Tibial nerve (tissue), 4 donors: Measurements from ENCODE around the gene PHACTR4. TPM values are rescaled to one million over a fixed set of nuclear protein-coding genes. Genes with fewer than 3 reads are reported as not detected.
"Not testable (repeated sequence)": the region's sequence is repeated elsewhere in the genome, so short reads cannot be mapped to it uniquely, and the experiment has no call there.

ENCODE experiments used
- DNase-seq, 2 donors: peaks; one replicate each; pipeline ENCODE4 v3.0.0-alpha.2; 2019; ENCODE audit warnings: low spot score in 2 of 2
- H3K27ac ChIP-seq, 4 donors: fragments of 200-600 bp; sonication (generic) in 3 of 4; one replicate each; pipeline ENCODE4 v1.5.1; 2017 to 2019; ENCODE audit warnings: mild to moderate bottlenecking in 1 of 4
- H3K27me3 ChIP-seq, 2 donors: fragments of 200-600 bp; sonication (generic) in 1 of 2; one replicate each; pipeline versions ENCODE4 v1.5.1 to v1.6.0; 2017 to 2019
- H3K36me3 ChIP-seq, 3 donors: fragments of 200-600 bp; sonication (generic); one replicate each; pipeline ENCODE4 v1.5.1; 2018 to 2019
- H3K4me1 ChIP-seq, 4 donors: fragments of 200-600 bp; sonication (generic) in 3 of 4; one replicate each; pipeline ENCODE4 v1.5.1; 2017 to 2019
- H3K4me3 ChIP-seq, 4 donors: fragments of 200-600 bp; sonication (generic) in 3 of 4; one replicate each; pipeline ENCODE4 v1.5.1; 2017 to 2019; ENCODE audit warnings: mild to moderate bottlenecking in 1 of 4, moderate library complexity in 1 of 4
- H3K9me3 ChIP-seq, 4 donors: fragments of 200-600 bp; sonication (generic) in 3 of 4; one replicate each; pipeline ENCODE4 v1.5.1; 2017 to 2019
- CTCF ChIP-seq, 5 experiments: fragments of 200-600 bp in 3 of 5; fragments of 450-650 bp in 2 of 5; sonication (generic) in 3 of 5; IDR thresholded peaks; one replicate each; pipeline ENCODE4 v1.5.1; 2016 to 2019; ENCODE audit warnings: antibody characterized with exemption in 5 of 5, mild to moderate bottlenecking in 3 of 5, moderate library complexity in 2 of 5
- EP300 ChIP-seq, 2 donors: sonication (generic); formaldehyde crosslinking; IDR thresholded peaks; one replicate each; pipeline ENCODE4 v1.6.1; 2017; ENCODE audit warnings: antibody characterized with exemption in 2 of 2, mild to moderate bottlenecking in 1 of 2
- POLR2A ChIP-seq, 2 donors: fragments of 450-650 bp; IDR thresholded peaks; one replicate each; pipeline ENCODE4 v1.6.1; 2017; ENCODE audit warnings: antibody characterized with exemption in 2 of 2, mild to moderate bottlenecking in 2 of 2, moderate library complexity in 2 of 2
- WGBS, 2 donors: methylation state at CpG; one replicate each; pipeline ENCODE4 v1.1.5; 2018; 5-methylcytosine and 5-hydroxymethylcytosine counted together
- total RNA-seq, 4 donors: library from RNA; depleted of rRNA; stranded (reverse); fragments of >200 nt; gene quantifications; one replicate each; pipeline ENCODE4 v1.1.0, GENCODE V29; 2016

Gene PHACTR4
- total RNA-seq, 4 donors from 2014 or later, result 25.1 to 38.7 (median 33.6) TPM

GRCh38 chr1:28518000-28518744 lies 148.6 kb downstream of the PHACTR4 start:
- H3K27me3 ChIP-seq, result no peaks in the 10 kb centered on the region
- H3K36me3 ChIP-seq, result peaks cover 0 to 25% (median 0%) of the 10 kb centered on the region in 3 donors
- TF ChIP-seq POLR2A (IDR thresholded peaks at IDR 0.05), result peak; percentile 14 to 50
- peak; percentile 98 to 99 (median 98) for TF ChIP-seq CTCF (IDR thresholded peaks at IDR 0.05)
- peak in 1 of 2 donors; percentile 71 for TF ChIP-seq EP300 (IDR thresholded peaks at IDR 0.05)
- WGBS, 2 donors, result 0 to 1% methylated on average over 9 to 44 of the region's 92 CpGs
- peak overlapping the region; percentile 1 to 86 (median 66) for H3K27ac ChIP-seq
- H3K4me1 ChIP-seq, result peaks cover 0 to 16% (median 7%) of the 10 kb centered on the region in 4 donors
- H3K4me3 ChIP-seq, result peak overlapping the region; percentile 44 to 86 (median 62)
- peak; percentile 81 to 83 for DNase-seq
- no peaks in the 10 kb centered on the region for H3K9me3 ChIP-seq

- peaks cover 0 to 18% (median 0%) of the 10 kb centered on the region in 3 donors for H3K36me3 ChIP-seq
- peaks cover 0 to 16% (median 7%) of the 10 kb centered on the region in 4 donors for H3K4me1 ChIP-seq
- peak overlapping the region; percentile 44 to 86 (median 62) for H3K4me3 ChIP-seq
- WGBS, 2 donors, result 6 to 8% methylated on average over 15 to 17 of the region's 21 CpGs
- no peaks in the 10 kb centered on the region for H3K9me3 ChIP-seq
- DNase-seq, result no peak
- H3K27ac ChIP-seq, result peak overlapping the region in 2 of 4 donors; percentile 71 to 86
- H3K27me3 ChIP-seq, result no peaks in the 10 kb centered on the region
- TF ChIP-seq CTCF (IDR thresholded peaks at IDR 0.05) (no peak), POLR2A (IDR thresholded peaks at IDR 0.05) (no peak), EP300 (IDR thresholded peaks at IDR 0.05) (no peak)
Observed at GRCh38 chr1:28518745-28519341, 149.3 kb downstream of the PHACTR4 start.

- no peak for DNase-seq
- WGBS, 2 donors, result 80 to 84% methylated on average over 10 of the region's 10 CpGs
Observed at GRCh38 chr1:28519946-28520725, 150.6 kb downstream of the PHACTR4 start.

GRCh38 chr1:28520796-28521195 lies 151.3 kb downstream of the PHACTR4 start:
- H3K36me3 ChIP-seq, H3K4me3 ChIP-seq, DNase-seq, H3K9me3 ChIP-seq, H3K27me3 ChIP-seq, H3K27ac ChIP-seq: not testable (repeated sequence)
- H3K4me1 ChIP-seq, result peaks cover 0 to 16% (median 7%) of the 10 kb centered on the region in 4 donors
- 92 to 93% methylated on average over 12 of the region's 12 CpGs for WGBS, 2 donors

More at GRCh38 chr1:28519946-28520725, 150.6 kb downstream of the PHACTR4 start:
- peaks cover 0 to 5% (median 0%) of the 10 kb centered on the region in 3 donors for H3K36me3 ChIP-seq
- no peak overlapping the region for H3K27ac ChIP-seq
- no peak for TF ChIP-seq POLR2A (IDR thresholded peaks at IDR 0.05)
- no peak for TF ChIP-seq EP300 (IDR thresholded peaks at IDR 0.05)
- no peak for TF ChIP-seq CTCF (IDR thresholded peaks at IDR 0.05)
- no peak overlapping the region for H3K4me3 ChIP-seq
- H3K27me3 ChIP-seq, result no peaks in the 10 kb centered on the region
- H3K9me3 ChIP-seq, result no peaks in the 10 kb centered on the region
- peaks cover 0 to 16% (median 7%) of the 10 kb centered on the region in 4 donors for H3K4me1 ChIP-seq

- Histone ChIP-seq H3K36me3 (no peaks in the 10 kb centered on the region), H3K4me3 (no peak overlapping the region), H3K27me3 (no peaks in the 10 kb centered on the region), H3K9me3 (no peaks in the 10 kb centered on the region), H3K4me1 (peaks cover 0 to 16% (median 7%) of the 10 kb centered on the region in 4 donors), H3K27ac (no peak overlapping the region)
- no peak for DNase-seq
- WGBS, 2 donors, result 82 to 88% methylated on average over 6 of the region's 6 CpGs
- TF ChIP-seq CTCF (IDR thresholded peaks at IDR 0.05) (no peak), EP300 (IDR thresholded peaks at IDR 0.05) (no peak), POLR2A (IDR thresholded peaks at IDR 0.05) (no peak)
Observed at GRCh38 chr1:28521502-28522164, 152.1 kb downstream of the PHACTR4 start.

GRCh38 chr1:28522537-28522936 lies 153.0 kb downstream of the PHACTR4 start:
- not testable (repeated sequence) for DNase-seq, H3K27me3 ChIP-seq, H3K36me3 ChIP-seq, H3K4me3 ChIP-seq, H3K27ac ChIP-seq, H3K9me3 ChIP-seq
- WGBS, 2 donors, result 94% methylated on average over 9 of the region's 9 CpGs
- H3K4me1 ChIP-seq, result peaks cover 0 to 13% (median 7%) of the 10 kb centered on the region in 4 donors

- WGBS, 2 donors, result 70 to 75% methylated on average over 10 of the region's 10 CpGs
- not testable (repeated sequence) for H3K27ac ChIP-seq, H3K9me3 ChIP-seq, DNase-seq, H3K36me3 ChIP-seq, H3K4me1 ChIP-seq, H3K27me3 ChIP-seq, H3K4me3 ChIP-seq
Observed at GRCh38 chr1:28525002-28525642, 155.6 kb downstream of the PHACTR4 start.
